RWPE2 (cell line): Measurements from ENCODE around the gene ASTN2.
A peak's percentile ranks its signal among the peaks of the same experiment; 100 is the strongest.

Experiments used
- ATAC-seq: fragments of 200-7000 bp; cut with Tn5 transposase; 3 replicates; pipeline ENCODE4 v1.9.1; 2021; ENCODE audit warnings: low read depth
- DNase-seq: peaks from one replicate; pipeline ENCODE4 v3.0.0-alpha.2; 2020; ENCODE audit warnings: low spot score
- H3K27ac ChIP-seq: fragments of 450-650 bp; 2 replicates; pipeline ENCODE4 v1.5.1; 2017; ENCODE audit warnings: mild to moderate bottlenecking; ENCODE audit not compliant: poor library complexity, severe bottlenecking
- H3K27me3 ChIP-seq: fragments of 250-450 bp; sonication (Bioruptor Pico); 2 replicates; pipeline ENCODE4 v1.5.1; 2021; ENCODE audit warnings: mild to moderate bottlenecking, moderate library complexity; ENCODE audit not compliant: insufficient read depth, poor library complexity, severe bottlenecking
- H3K36me3 ChIP-seq: fragments of 250-450 bp; sonication (Bioruptor Pico); 2 replicates; pipeline ENCODE4 v1.5.1; 2020; ENCODE audit warnings: low read depth, mild to moderate bottlenecking, moderate library complexity
- H3K4me1 ChIP-seq: fragments of 250-450 bp; sonication (Bioruptor Pico); 2 replicates; pipeline ENCODE4 v1.5.1; 2021; ENCODE audit warnings: mild to moderate bottlenecking, moderate library complexity; ENCODE audit not compliant: insufficient read depth, poor library complexity, severe bottlenecking
- H3K4me3 ChIP-seq: fragments of 250-450 bp; sonication (Bioruptor Pico); 2 replicates; pipeline ENCODE4 v1.5.1; 2021; ENCODE audit warnings: mild to moderate bottlenecking, moderate library complexity; ENCODE audit not compliant: severe bottlenecking
- H3K9me3 ChIP-seq: fragments of 250-450 bp; sonication (Bioruptor Pico); 2 replicates; pipeline ENCODE4 v1.5.1; 2021; ENCODE audit warnings: mild to moderate bottlenecking, moderate library complexity; ENCODE audit not compliant: severe bottlenecking
- TF ChIP-seq, protein P1 (sequence below): fragments of 450-650 bp; IDR thresholded peaks from one replicate; pipeline ENCODE4 v1.5.1; 2017; ENCODE audit warnings: mild to moderate bottlenecking, moderate library complexity; ENCODE audit not compliant: poor library complexity, severe bottlenecking

ASTN2 gene

DNA sequence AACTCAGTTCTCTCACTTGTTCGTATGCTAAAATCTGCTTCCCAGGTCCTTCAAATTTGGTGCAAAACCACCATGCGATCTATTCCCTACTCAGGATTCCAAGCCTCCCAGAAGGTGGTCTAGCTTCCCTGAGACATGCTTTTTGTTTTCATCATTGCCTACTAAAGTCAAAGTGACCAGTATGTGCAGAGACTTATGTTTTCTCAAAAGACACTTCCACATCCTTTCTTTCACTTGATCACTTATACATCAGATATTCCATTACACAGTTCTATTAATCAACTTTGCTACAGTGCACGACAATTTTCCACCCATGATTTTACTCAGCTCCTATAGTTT lies 1019.2 kb downstream of the ASTN2 start:
- TF ChIP-seq, protein P1, sequence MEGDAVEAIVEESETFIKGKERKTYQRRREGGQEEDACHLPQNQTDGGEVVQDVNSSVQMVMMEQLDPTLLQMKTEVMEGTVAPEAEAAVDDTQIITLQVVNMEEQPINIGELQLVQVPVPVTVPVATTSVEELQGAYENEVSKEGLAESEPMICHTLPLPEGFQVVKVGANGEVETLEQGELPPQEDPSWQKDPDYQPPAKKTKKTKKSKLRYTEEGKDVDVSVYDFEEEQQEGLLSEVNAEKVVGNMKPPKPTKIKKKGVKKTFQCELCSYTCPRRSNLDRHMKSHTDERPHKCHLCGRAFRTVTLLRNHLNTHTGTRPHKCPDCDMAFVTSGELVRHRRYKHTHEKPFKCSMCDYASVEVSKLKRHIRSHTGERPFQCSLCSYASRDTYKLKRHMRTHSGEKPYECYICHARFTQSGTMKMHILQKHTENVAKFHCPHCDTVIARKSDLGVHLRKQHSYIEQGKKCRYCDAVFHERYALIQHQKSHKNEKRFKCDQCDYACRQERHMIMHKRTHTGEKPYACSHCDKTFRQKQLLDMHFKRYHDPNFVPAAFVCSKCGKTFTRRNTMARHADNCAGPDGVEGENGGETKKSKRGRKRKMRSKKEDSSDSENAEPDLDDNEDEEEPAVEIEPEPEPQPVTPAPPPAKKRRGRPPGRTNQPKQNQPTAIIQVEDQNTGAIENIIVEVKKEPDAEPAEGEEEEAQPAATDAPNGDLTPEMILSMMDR: no peak
- no peak for ATAC-seq
- Histone ChIP-seq H3K36me3 (no peaks in the 10 kb centered on the region), H3K27me3 (no peaks in the 10 kb centered on the region), H3K27ac (no peak overlapping the region), H3K9me3 (no peaks in the 10 kb centered on the region), H3K4me1 (peaks cover 4% of the 10 kb centered on the region), H3K4me3 (no peak overlapping the region)
- DNase-seq: no peak

DNA sequence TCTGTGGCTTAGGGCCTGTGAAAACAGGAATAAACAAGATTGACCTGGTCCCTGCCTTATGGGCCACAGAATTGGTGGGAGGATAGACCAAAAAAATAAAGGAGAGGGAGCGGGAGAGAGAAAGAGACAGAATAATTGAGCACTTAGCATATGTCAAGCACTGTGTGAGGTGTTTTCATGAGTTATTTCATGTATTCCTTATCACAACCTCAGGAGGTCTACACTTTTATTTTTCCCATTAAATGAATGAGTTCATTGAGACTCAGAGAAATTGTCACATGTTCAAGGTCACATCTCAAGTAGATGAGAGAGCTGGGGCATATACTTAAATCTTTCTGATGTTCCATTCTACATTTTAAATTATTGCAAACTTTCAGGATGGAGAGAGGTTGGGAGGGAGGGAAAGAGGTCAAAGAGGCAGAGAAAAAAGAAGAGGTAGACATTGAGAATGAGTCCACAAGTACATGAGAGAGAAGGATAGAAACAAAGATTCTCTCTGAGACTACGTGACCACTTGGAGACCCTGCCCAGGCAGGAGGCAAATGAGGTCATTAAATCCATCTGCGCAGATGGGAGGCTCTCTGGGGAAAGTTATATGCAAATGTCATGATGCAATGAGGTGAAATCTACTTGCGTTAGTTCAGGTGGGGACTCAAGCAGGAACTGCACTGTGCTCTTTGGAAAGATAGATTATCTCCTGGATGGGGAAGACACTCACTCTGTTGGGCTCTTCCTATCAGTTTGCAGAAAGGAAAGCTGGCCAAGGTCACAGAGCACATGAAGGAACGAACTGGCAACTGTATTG lies 1019.8 kb downstream of the ASTN2 start:
- Histone ChIP-seq H3K27me3 (no peaks in the 10 kb centered on the region), H3K36me3 (no peaks in the 10 kb centered on the region), H3K9me3 (no peaks in the 10 kb centered on the region), H3K27ac (no peak overlapping the region), H3K4me1 (peaks cover 4% of the 10 kb centered on the region), H3K4me3 (no peak overlapping the region)
- DNase-seq (no peak), ATAC-seq (no peak)
- TF ChIP-seq, protein P1: no peak

DNA sequence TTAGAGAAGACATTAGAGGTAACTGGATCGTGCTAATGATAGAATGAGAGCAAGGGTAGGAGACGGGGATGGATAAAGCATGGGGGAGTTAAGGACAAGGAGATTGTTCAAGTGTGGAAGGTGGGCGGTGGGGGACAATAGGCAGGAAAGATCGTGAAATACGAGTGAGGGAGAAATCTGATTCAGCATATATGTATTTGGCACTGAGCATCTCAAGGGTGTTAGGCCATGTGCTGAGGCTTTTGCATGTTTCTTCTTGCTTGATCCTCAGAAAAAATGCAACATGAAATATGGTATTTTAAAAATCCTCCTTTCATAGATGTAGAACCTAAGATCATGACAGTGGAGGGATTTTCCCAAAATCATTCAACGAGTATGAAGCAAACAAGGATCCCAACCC lies 1020.8 kb downstream of the ASTN2 start:
- Histone ChIP-seq H3K27me3 (no peaks in the 10 kb centered on the region), H3K27ac (no peak overlapping the region), H3K4me1 (peaks cover 4% of the 10 kb centered on the region), H3K36me3 (no peaks in the 10 kb centered on the region), H3K4me3 (no peak overlapping the region), H3K9me3 (no peaks in the 10 kb centered on the region)
- TF ChIP-seq, protein P1: no peak
- DNase-seq (no peak), ATAC-seq (no peak)

DNA sequence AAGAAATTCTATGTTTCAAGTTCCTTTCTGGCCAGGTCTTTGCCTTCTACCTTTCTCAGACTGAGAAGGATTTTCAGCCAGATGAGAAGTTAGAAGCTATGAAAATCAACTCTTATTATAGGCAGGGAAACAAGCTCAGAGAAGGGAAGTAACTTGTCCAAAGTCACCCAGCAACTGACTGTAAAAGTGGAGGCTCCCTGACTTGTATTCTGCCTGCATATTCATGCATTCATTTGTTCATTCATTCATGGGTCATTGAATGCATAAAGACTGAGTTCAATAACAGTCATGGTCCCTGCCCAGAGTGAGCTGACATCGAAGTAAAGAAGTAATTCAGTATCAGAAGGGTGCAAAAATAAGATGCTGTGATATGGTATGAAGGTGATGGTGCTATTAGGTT lies 1021.7 kb downstream of the ASTN2 start:
- Histone ChIP-seq H3K4me1 (peaks cover 4% of the 10 kb centered on the region), H3K27ac (no peak overlapping the region), H3K27me3 (no peaks in the 10 kb centered on the region), H3K4me3 (no peak overlapping the region), H3K9me3 (no peaks in the 10 kb centered on the region), H3K36me3 (no peaks in the 10 kb centered on the region)
- TF ChIP-seq, protein P1: no peak
- DNase-seq: no peak
- ATAC-seq: no peak

DNA sequence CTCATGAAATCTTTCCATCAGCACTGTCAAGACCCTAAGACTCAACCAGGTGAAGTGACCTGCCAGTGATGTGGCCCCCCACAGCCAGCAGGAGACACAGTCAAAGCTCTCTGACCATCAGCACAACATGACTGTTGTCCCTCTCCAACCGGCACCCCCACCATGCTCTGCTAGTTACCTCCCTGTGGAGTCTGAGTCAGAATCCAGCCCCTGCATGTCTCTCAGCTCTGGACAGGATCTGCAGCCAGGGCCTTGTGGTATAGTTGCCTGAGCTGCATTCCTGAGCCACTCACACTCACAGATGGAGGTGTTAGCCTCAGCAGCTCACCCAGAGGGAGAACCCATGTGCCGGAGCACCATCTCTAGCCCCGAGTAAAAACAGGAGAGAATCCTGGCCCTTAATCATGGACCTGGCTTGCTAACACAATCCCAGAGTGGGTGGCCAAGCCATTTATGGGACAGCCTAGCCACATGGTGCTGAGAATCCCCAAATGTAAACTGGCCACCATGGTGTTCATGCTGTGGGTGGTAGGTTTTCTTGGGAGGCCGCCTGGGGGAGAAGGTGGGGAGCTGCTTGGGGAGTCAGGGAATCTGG lies 1023.5 kb downstream of the ASTN2 start:
- ATAC-seq (peak; percentile 97), DNase-seq (peak; percentile 74)
- no peaks in the 10 kb centered on the region for H3K36me3 ChIP-seq
- no peaks in the 10 kb centered on the region for H3K9me3 ChIP-seq
- no peak overlapping the region for H3K27ac ChIP-seq
- H3K4me3 ChIP-seq: no peak overlapping the region
- H3K27me3 ChIP-seq: no peaks in the 10 kb centered on the region
- TF ChIP-seq, protein P1: no peak
- H3K4me1 ChIP-seq: peaks cover 4% of the 10 kb centered on the region
